Measurements from ENCODE around the gene SLC50A1. TPM values are rescaled to one million over a fixed set of nuclear protein-coding genes. Genes with fewer than 3 reads are reported as not detected.
"Not testable (repeated sequence)": the region's sequence is repeated elsewhere in the genome, so short reads cannot be mapped to it uniquely, and the experiment has no call there.

The SLC50A1 gene
- total and polyA plus RNA-seq, 4 donors: 12.7 to 23.3 (median 18.2) TPM

- H3K9ac ChIP-seq (ENCODE audit: low read depth in 1 of 2, low read length in 2 of 2): no peak overlapping the region
- no peaks in the 10 kb centered on the region for H3K36me3 ChIP-seq (ENCODE audit: control insufficient read depth in 4 of 4, insufficient read depth in 3 of 4, low read depth in 1 of 4, low read length in 3 of 4)
- no peaks in the 10 kb centered on the region for H3K4me1 ChIP-seq (ENCODE audit: control insufficient read depth in 4 of 4, insufficient read depth in 4 of 4, low read length in 3 of 4)
- no peak overlapping the region for H3K27ac ChIP-seq (ENCODE audit: low read depth in 1 of 2, low read length in 2 of 2)
- H3K9me3 ChIP-seq (ENCODE audit: control insufficient read depth in 4 of 4, low read length in 3 of 4): no peaks in the 10 kb centered on the region
- 82% methylated on average over 5 of the region's 5 CpGs for WGBS
- no peaks in the 10 kb centered on the region for H3K27me3 ChIP-seq (ENCODE audit: control insufficient read depth in 4 of 4, insufficient read depth in 4 of 4, low read length in 3 of 4)
- DNase-seq (ENCODE audit: low spot score): no peak
- H3K4me3 ChIP-seq (ENCODE audit: low read depth in 1 of 3, low read length in 3 of 3): no peak overlapping the region
- TF ChIP-seq REST (IDR thresholded peaks at IDR 0.05) (no peak), ATF3 (IDR thresholded peaks at IDR 0.05) (no peak), NR2F2 (IDR thresholded peaks at IDR 0.05) (no peak), CTCF (IDR thresholded peaks at IDR 0.05; ENCODE audit: low read depth, low read length, missing input control) (no peak), GABPA (IDR thresholded peaks at IDR 0.05 in 1 of 2, conservative IDR thresholded peaks at IDR 0.05 in 1 of 2) (no peak), HNF4G (IDR thresholded peaks at IDR 0.05) (no peak), SP1 (IDR thresholded peaks at IDR 0.05) (no peak), MAX (IDR thresholded peaks at IDR 0.05) (no peak), EGR1 (IDR thresholded peaks at IDR 0.05; ENCODE audit: low read depth in 2 of 2) (no peak), HNF4A (conservative IDR thresholded peaks at IDR 0.05) (no peak)
Observed at GRCh38 chr1:155116113-155116764, 19.4 kb upstream of the SLC50A1 start.

- TF ChIP-seq FOXA1 (IDR thresholded peaks at IDR 0.05) (no peak), JUND (IDR thresholded peaks at IDR 0.05) (no peak), CTCF (IDR thresholded peaks at IDR 0.05; ENCODE audit: low read depth, low read length, missing input control) (no peak)
- Histone ChIP-seq H3K27ac (ENCODE audit: low read depth in 1 of 2, low read length in 2 of 2) (no peak overlapping the region), H3K4me3 (ENCODE audit: low read depth in 1 of 3, low read length in 3 of 3) (no peak overlapping the region), H3K9ac (ENCODE audit: low read depth in 1 of 2, low read length in 2 of 2) (no peak overlapping the region), H3K4me1 (ENCODE audit: control insufficient read depth in 4 of 4, insufficient read depth in 4 of 4, low read length in 3 of 4) (no peaks in the 10 kb centered on the region), H3K36me3 (ENCODE audit: control insufficient read depth in 4 of 4, insufficient read depth in 3 of 4, low read depth in 1 of 4, low read length in 3 of 4) (no peaks in the 10 kb centered on the region), H3K9me3 (ENCODE audit: control insufficient read depth in 4 of 4, low read length in 3 of 4) (no peaks in the 10 kb centered on the region), H3K27me3 (ENCODE audit: control insufficient read depth in 4 of 4, insufficient read depth in 4 of 4, low read length in 3 of 4) (no peaks in the 10 kb centered on the region)
- 79% methylated on average over 4 of the region's 4 CpGs for WGBS
- DNase-seq (ENCODE audit: low spot score): no peak
Observed at GRCh38 chr1:155117610-155118009, 18.0 kb upstream of the SLC50A1 start.

- H3K27ac ChIP-seq (ENCODE audit: low read depth in 1 of 2, low read length in 2 of 2); H3K9ac ChIP-seq (ENCODE audit: low read depth in 1 of 2, low read length in 2 of 2); H3K4me3 ChIP-seq (ENCODE audit: low read depth in 1 of 3, low read length in 3 of 3); H3K27me3 ChIP-seq (ENCODE audit: control insufficient read depth in 4 of 4, insufficient read depth in 4 of 4, low read length in 3 of 4); H3K36me3 ChIP-seq (ENCODE audit: control insufficient read depth in 4 of 4, insufficient read depth in 3 of 4, low read depth in 1 of 4, low read length in 3 of 4); H3K9me3 ChIP-seq (ENCODE audit: control insufficient read depth in 4 of 4, low read length in 3 of 4); H3K4me1 ChIP-seq (ENCODE audit: control insufficient read depth in 4 of 4, insufficient read depth in 4 of 4, low read length in 3 of 4); DNase-seq (ENCODE audit: low spot score): not testable (repeated sequence)
- WGBS: 95% methylated on average over 7 of the region's 7 CpGs
Observed at GRCh38 chr1:155118090-155118489, 17.6 kb upstream of the SLC50A1 start.

Data from liver (tissue), 9 donors.